Right ventricle myocardium inferior (tissue), 1 donor: ENCODE measurements around the gene TRABD2B. TPM values are rescaled to one million over a fixed set of nuclear protein-coding genes. Genes with fewer than 3 reads are reported as not detected.

Experiments
- ATAC-seq: fragments of 200-7000 bp; cut with Tn5 transposase; one replicate; pipeline ENCODE4 v1.9.1; 2020; ENCODE audit warnings: mild to moderate bottlenecking, moderate library complexity
- DNase-seq: peaks from one replicate; pipeline ENCODE4 v3.0.0; 2021; ENCODE audit errors: missing footprints
- intact Hi-C: fragments of 100-400 bp; cut with DNase I; formaldehyde crosslinking; loops from one replicate; pipeline ENCODE4 v1.11.0; 2022
- total RNA-seq: library from RNA; stranded (reverse); fragmentation: NEBNext Ultra II Directional; extraction: Animal tissue kit (Norgen Biotek cat#: 25700); gene quantifications from one replicate; pipeline ENCODE4 v1.2.1, GENCODE V29; 2021
- donor health status: DM: no; HTN: yes; CAD: no; lungs with severe emphysema.

TRABD2B gene
- total RNA-seq, 1 donor from 2014 or later = 0.57 TPM

DNA sequence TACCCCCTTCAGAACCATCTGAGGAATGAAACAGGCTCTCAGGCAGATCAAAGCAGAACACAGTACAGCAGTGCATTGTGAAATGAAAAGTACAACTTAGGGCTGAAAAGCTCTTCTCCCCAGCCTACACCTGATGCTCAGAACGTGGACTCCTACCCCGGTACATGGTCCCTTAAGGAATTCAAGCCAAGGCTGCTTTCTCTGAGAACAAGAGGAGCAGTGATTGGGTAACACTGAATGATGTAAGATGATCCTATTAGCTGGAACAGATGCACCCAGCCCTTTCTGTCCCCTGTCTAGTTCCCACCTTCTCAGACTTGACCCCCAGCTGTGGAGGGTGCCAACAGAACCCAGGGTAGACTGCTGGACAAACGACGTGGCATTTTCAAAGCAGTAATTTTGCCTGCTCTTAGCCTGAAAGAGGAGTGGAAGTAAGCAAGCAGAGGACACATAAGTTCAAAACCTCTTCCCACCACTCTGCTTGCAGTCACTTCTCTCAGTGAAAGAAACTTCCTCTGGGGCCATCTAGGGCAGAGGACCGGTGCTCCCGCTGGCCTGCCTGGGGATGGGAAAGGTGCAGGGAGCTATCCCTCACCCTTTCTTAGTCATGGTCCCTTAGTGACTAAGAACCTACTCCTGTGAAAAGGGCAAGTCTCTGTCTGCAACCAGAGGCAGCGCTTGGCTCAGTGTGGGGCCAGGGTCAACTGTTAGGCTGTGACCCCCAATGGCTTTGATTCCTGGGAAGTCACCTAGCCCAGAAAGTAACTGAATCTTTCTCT is 72.7 kb downstream of the TRABD2B start:
- intact Hi-C loops = no loop called here
- ATAC-seq (no peak), DNase-seq (no peak)

GRCh38 chr1:47921935-47922415 is 75.2 kb downstream of the TRABD2B start:
- DNase-seq (no peak), ATAC-seq (no peak)
- intact Hi-C loops = no loop called here

DNA sequence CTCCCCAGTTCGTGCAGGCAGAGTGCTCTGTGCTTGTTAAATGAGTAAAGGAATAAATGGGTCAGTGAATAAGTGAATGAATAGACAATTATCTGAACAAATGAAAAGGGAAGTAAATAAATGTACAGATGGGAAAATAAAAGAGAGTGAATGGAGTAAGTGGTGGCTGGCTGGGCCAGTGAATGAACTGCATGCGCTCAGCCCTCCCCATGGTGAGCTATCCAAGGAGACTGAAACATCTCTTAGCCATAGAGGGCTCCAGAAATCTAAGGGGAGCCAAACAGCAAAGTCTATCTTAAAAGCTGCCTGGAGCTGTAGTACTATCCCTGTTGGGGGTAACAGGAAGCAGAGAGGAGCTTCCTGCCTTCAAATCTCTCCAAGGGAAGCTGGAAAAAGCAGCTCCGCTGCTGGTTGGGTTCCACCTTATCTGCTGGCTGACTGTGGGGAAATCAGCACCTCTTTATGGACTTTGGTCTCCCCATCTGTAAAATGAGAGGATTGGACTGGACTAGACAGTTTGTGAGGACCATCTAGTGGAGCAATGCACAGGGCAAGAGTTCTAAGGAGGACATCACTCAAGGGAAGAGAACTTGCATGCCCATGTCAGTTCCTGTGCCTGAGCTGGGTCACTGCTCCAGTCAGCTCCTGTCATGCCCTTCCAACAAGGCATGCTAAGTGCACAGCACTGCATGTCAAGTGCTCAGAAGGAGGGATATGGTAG is 77.9 kb downstream of the TRABD2B start:
- intact Hi-C loops = no loop called here
- no peak for DNase-seq
- no peak for ATAC-seq

GRCh38 chr1:47918257-47918867 is 78.8 kb downstream of the TRABD2B start:
- DNase-seq (no peak), ATAC-seq (no peak)
- intact Hi-C loops = no loop called here

DNA sequence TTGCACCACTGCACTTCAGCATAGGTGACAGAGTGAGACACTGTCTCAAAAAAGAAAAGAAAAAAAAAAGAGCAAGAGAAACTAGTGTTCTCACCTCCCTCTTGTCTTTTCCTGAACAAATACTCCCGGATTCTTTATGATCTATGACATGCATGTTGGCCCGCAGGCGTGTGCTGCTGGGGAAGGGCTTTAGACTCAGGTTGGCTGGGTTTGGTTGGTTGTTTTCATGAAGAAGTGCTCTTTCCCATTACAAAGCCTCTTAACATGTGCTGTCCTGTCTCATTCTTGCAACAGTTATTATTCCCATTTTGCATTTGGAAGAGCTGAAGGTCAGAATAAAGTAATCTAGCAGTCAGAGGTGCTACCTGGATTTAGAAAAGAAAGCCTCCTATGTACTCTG is 79.5 kb downstream of the TRABD2B start:
- DNase-seq (no peak), ATAC-seq (no peak)
- intact Hi-C loops = no loop called here

GRCh38 chr1:47915677-47916353 is 81.4 kb downstream of the TRABD2B start:
- ATAC-seq (no peak), DNase-seq (no peak)
- intact Hi-C loops = no loop called here

GRCh38 chr1:47914952-47915676 is 82.1 kb downstream of the TRABD2B start:
- ATAC-seq (no peak), DNase-seq (no peak)
- intact Hi-C loops = no loop called here

DNA sequence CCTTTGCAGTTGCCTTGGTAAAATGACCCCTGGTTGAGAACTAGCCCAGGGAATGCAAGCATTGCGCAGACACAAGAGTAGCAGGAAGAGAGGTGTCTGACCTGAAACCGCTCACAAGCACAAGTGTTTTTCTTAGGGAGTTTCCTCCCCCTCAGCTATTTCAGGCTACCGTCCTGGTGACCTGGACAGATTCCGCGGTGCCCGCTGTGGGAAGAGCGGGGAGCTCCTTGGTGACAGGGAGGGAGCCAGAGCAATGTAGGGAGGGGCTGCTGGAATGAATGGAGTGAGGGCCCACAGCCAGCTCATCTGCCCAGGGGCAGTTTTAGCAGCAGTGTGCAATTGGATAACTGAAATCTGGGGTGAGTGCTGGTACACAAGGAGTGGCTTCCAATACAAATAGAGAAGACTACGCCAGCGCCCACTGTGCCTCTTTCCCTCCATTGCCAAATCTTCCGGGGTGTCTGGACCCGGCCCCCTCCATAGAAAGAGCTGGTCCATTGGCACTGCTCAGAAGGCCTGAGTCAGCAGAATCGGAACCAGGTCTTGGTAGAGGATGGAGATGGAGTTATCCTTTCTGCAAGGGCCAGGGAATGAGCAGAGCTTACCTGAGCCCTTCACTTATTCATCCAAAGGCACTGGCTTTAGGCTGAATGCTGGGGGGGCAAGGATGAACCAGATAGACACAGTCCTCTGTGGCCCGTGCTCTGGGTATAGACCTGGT is 82.8 kb downstream of the TRABD2B start:
- intact Hi-C loops = no loop called here
- DNase-seq (no peak), ATAC-seq (no peak)

- intact Hi-C loops = no loop called here
- no peak for ATAC-seq
- DNase-seq = no peak
Measured at GRCh38 chr1:47913225-47913823, 83.9 kb downstream of the TRABD2B start.

- ATAC-seq = no peak
- no peak for DNase-seq
- intact Hi-C loops = no loop called here
Measured at GRCh38 chr1:47912756-47913155, 84.4 kb downstream of the TRABD2B start.

- no peak for ATAC-seq
- DNase-seq = no peak
- intact Hi-C loops = no loop called here
Measured at GRCh38 chr1:47911892-47912291, 85.3 kb downstream of the TRABD2B start.

DNA sequence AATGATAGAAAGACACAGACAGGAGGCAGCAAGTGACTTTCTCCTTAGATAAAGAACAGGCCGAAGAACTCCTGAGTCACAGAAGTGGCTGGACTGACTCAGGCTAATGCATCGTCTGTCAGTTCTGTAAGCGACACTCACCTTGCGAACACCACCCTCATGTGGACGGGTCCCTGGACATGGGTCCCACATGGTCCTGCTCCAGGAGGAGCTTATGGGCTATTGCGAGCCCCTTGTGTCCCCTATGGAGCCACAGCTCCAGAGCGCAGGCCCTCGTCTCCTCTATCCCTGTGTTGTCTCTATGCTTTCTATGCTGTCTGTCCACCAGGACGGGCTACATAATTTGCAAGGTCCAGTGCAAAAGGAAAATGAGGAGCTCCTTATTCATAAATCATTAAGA is 85.8 kb downstream of the TRABD2B start:
- DNase-seq = no peak
- intact Hi-C loops = no loop called here
- ATAC-seq = no peak

DNA sequence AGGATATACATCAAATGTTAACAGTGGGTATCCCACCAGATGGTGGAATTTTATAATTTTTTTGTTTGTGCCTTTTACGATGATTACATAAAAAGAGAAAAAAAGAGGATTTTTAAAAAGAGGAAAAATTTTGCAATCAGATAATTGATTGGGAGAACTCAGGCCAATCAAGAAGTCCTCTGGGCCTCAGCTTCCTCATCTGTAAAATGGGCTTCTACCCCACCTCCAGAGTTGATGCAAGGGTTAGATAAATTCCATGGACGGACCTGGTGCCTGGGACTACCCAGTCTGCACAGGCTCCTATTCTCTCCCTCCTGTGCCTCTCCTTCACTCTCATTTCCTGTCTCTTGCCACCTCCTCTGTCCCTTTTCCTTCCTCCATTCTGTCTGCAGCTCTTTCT is 88.9 kb downstream of the TRABD2B start:
- ATAC-seq = no peak
- no peak for DNase-seq
- intact Hi-C loops = no loop called here

DNA sequence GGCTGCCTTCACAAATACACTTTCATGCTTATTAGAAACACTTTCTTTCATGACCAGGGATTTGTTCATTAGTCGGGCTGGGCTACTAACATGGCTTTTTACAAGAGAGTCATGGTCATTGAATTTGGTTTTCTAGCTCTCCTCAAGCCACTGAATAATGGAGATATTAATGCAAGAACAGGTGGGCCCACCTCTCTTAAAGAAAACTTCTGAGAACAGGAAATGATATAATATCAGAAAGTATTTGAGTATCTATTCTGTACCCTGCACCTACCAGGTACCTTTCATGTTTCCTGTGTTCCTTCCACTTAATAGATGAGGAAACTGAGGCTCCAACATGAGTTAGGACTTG is 90.0 kb downstream of the TRABD2B start:
- ATAC-seq = no peak
- intact Hi-C loops = no loop called here

GRCh38 chr1:47906527-47907176 is 90.5 kb downstream of the TRABD2B start:
- intact Hi-C loops = no loop called here
- ATAC-seq (no peak), DNase-seq (no peak)

More for the DNA sequence above, 90.0 kb downstream of the TRABD2B start:
- DNase-seq = no peak

- intact Hi-C loops = no loop called here
- DNase-seq (no peak), ATAC-seq (no peak)
Measured at GRCh38 chr1:47906009-47906432, 91.2 kb downstream of the TRABD2B start.

GRCh38 chr1:47903723-47904122 is 93.5 kb downstream of the TRABD2B start:
- DNase-seq (no peak), ATAC-seq (no peak)
- intact Hi-C loops = no loop called here
